ENCODE results near the gene SATB1.

GRCh38 chr3:18376682-18377081, 48.5 kb downstream of the SATB1 start:
- no peak for TF ChIP-seq CTCF (IDR thresholded peaks at IDR 0.05)
- no peak for TF ChIP-seq POLR2A (IDR thresholded peaks at IDR 0.05)
